ENCODE measurements around the gene ZNF692. TPM values are rescaled to one million over a fixed set of nuclear protein-coding genes. Genes with fewer than 3 reads are reported as not detected.

The ZNF692 gene
- total RNA-seq, 1 experiment from 2014 or later, result 40.1 TPM

- Histone ChIP-seq H3K56ac (ENCODE audit: insufficient read length, low read depth, low read length) (no peak overlapping the region), H3K9ac (ENCODE audit: extremely low read depth, insufficient read length, low read length) (no peak overlapping the region), H3K79me1 (ENCODE audit: insufficient read depth, low read depth, low read length, poor library complexity, severe bottlenecking) (no peaks in the 10 kb centered on the region), H3K4me2 (ENCODE audit: insufficient read depth, insufficient read length, low read length) (no peak overlapping the region), H2BK12ac (ENCODE audit: insufficient read length, low read depth, low read length) (no peak overlapping the region), H4K5ac (ENCODE audit: insufficient read length, low read depth, low read length) (no peak overlapping the region), H3K4ac (ENCODE audit: low read depth, low read length) (no peak overlapping the region), H2BK120ac (ENCODE audit: low read depth, low read length, poor library complexity, severe bottlenecking) (no peak overlapping the region), H4K91ac (ENCODE audit: insufficient read length, low read depth, low read length) (no peak overlapping the region), H3K18ac (ENCODE audit: insufficient read length, low read depth, low read length) (no peak overlapping the region), H3T11ph (ENCODE audit: low read length) (no peak overlapping the region), H3K27ac (ENCODE audit: insufficient read length, low read depth, low read length) (no peak overlapping the region), H2AK5ac (ENCODE audit: insufficient read length, low read length) (no peak overlapping the region), H3K23me2 (ENCODE audit: insufficient read length, low read depth, low read length, poor library complexity, severe bottlenecking) (peaks cover 15% of the 10 kb centered on the region), H3K27me3 (ENCODE audit: insufficient read depth, low read length) (no peaks in the 10 kb centered on the region), H3K23ac (ENCODE audit: insufficient read length, low read depth, low read length) (no peak overlapping the region), H2AFZ (ENCODE audit: low read length) (no peak overlapping the region), H2BK15ac (ENCODE audit: low read depth, low read length) (no peak overlapping the region), H3K4me1 (ENCODE audit: insufficient read depth, low read length) (no peaks in the 10 kb centered on the region), H2BK5ac (ENCODE audit: insufficient read length, low read length) (no peak overlapping the region), H3K9me3 (ENCODE audit: control insufficient read depth, low read depth, low read length) (no peaks in the 10 kb centered on the region), H3K79me2 (ENCODE audit: insufficient read depth, low read length) (no peaks in the 10 kb centered on the region), H3K14ac (ENCODE audit: insufficient read depth, low read length) (no peak overlapping the region), H4K20me1 (ENCODE audit: control insufficient read depth, insufficient read depth, insufficient read length) (no peaks in the 10 kb centered on the region), H4K8ac (replicated peaks; ENCODE audit: insufficient read length, low read depth, low read length) (no peak overlapping the region), H2BK20ac (ENCODE audit: low read depth, low read length, poor library complexity, severe bottlenecking) (no peak overlapping the region)
- no peak overlapping the region for H3K4me3 Mint-ChIP-seq
- no peak overlapping the region for H3K27ac Mint-ChIP-seq
- no CpG with 5 or more reads among the region's 1 CpG for WGBS (ENCODE audit: extremely low coverage, insufficient read length, low lambda C conversion rate)
- peaks cover 13% of the 10 kb centered on the region for H3K27me3 Mint-ChIP-seq (ENCODE audit: low read depth)
- H3K9me3 Mint-ChIP-seq, result peaks cover 0 to 2% of the 10 kb centered on the region in 2 experiments; a peak in 2 of 5 replicates
- TF ChIP-seq CTCF (conservative IDR thresholded peaks at IDR 0.05), result no peak
- DNase-seq, result no peak
- H3K4me1 Mint-ChIP-seq, result peaks cover 10 to 14% of the 10 kb centered on the region in 2 experiments
- peaks cover 0 to 30% (median 26%) of the 10 kb centered on the region in 3 experiments; a peak in 5 of 7 replicates for H3K36me3 Mint-ChIP-seq (ENCODE audit: insufficient read depth in 1 of 3, low read depth in 3 of 3)
Measured at GRCh38 chr1:248856176-248856575, 2.7 kb downstream of the ZNF692 start.

All from H9 (cell line).